NCI-H526 treated with DMSO at 0.1 percent for 48 hours (cell line): Measurements from ENCODE around the gene TMEM272.

Experiments used
- DNase-seq: peaks from one replicate; lab custom pipeline; 2025; lab: John Stamatoyannopoulos, UW

The TMEM272 gene, protein sequence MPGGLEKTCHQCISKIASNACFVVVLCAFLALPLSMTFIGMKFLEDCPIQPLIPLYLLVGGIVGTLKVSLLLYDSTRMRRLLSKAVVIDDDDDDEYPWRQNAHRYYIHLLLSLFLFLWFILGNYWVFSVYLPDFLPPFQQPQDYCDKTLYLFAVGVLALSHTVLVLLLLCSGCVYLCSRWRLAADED

DNA sequence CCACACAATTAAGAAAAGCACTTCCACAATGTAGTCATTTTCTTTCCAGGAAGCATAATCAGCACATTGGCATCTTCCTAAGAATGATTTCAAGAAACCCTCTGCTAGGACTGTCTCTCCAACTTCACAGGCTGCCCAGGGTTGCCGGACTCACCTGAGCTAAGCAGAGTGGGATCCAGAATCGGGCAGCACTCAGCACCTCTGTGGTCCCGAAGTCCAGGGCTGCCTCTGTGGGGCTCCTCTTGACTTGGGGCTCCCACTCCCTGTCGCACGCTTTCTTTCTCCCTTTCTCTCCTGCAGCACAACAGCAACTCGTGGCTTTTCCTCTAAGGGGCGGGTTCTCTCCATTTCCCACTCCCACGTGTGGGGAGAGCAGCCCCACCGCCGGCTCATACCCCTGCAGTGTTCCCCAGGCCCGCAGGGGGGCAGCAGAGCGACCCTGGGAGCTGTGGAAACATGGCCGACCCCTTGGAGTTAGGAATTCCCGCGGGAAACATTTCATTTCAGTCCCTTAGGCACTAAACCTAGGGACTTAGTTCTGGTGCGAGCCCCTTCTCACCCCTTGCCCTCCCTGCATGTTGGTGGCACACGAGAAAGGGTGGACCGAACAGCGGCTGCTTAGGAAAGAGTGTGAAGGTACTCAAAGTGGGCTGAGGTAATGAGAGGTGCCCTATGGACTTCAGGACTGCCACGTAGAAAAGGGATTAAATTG lies at the start of gene TMEM272:
TSS of gene TMEM272 (minus strand) at position 316 of the 712 bp plus-strand sequence. CDS start 6,647 bp downstream, outside the sequence.
- peak; percentile 69 for DNase-seq

DNA sequence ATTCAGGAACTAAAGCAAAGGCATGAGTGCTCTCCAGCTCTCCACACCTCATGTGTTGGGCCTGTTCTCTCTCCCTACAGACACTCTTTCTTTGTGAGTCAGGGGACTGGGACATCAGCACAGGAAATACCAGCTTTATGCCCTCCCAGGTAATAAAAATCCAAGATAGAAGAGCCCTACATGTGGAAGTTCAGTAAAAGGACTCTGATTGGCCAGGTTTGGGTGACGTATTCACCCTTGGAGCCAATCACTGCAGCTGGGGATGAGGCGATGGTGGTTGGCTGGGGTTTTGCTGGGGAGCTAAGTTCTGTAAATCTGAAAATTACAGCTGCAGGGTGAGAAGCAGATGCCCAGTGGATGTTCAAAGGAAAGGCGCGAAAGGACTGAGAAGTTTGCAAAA lies 49.3 kb upstream of the TMEM272 start:
- no peak for DNase-seq

DNA sequence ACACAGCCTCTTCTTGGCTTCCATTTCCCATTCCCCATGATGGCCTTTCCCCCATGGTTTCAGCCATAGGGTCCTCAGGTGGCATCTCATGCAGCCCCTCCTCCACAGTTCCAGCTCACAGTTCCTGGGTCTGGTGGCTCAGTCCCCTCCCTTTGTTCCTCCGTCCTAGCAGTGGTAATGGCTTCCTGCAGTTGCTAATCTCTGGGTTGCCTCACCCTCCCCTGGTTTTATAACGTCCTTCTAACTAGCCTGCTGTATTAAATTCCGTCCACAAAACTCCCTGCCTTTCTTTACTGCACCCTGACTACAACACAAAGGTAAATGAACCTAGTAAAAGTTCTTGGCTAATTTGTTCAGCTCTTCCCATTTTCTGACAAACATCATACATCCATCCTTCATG lies 47.7 kb upstream of the TMEM272 start:
- DNase-seq = no peak

DNA sequence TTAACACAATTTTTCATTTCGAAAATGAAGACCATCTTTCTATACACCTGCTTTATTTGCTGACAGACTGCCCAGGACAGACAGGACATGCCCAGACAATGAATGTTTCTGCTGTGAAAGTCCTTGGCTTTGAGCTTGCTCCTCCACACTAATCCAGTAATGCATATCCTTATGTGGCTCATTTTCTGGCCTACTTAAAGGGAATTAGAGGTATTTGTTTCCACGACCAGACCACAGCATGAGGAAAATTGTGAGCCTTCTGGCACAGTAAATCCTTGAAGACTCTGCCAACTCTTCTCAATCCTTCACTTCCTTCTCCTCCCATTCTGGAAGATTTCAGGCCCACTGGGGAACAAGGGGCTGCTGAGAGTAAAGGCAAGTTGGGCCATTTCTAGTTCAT lies 42.5 kb upstream of the TMEM272 start:
- no peak for DNase-seq

DNA sequence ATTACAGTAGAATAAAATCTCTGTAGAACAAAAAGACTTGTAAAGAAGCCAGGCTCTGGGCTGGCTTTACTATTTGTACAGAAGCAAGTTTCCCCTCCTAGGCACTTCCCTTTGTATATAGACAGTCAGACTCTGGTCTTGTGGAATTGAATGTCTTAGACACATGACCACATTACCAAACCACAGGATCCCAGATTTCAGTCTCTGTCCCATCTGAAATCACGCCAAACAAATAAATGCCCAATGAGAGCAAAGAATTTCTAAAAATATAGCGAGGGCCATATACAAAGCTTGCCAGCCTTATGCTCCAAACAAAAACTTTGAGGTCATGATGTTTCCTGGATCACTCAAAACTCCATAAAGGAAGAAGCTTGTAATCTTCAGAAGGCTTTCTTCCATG lies 40.7 kb upstream of the TMEM272 start:
- DNase-seq = no peak

DNA sequence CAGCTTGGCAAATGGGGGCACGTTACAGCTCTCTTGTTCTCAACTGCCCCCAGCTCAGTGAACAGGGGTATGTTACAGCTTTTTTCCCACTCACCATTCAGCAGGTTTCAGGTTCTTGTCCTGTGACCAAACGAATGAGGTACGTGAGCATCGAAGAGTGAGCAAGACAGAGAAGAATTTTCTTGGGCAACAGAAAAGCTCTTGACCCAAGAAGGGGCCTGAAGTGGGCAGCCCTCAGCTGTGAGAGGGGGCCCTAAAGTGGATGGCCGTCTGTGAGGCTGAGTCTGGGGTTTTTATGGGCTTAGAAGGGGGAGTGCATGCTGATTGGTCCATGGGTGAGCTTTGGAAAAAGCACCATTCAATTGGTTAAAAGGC lies 38.2 kb upstream of the TMEM272 start:
- no peak for DNase-seq

DNA sequence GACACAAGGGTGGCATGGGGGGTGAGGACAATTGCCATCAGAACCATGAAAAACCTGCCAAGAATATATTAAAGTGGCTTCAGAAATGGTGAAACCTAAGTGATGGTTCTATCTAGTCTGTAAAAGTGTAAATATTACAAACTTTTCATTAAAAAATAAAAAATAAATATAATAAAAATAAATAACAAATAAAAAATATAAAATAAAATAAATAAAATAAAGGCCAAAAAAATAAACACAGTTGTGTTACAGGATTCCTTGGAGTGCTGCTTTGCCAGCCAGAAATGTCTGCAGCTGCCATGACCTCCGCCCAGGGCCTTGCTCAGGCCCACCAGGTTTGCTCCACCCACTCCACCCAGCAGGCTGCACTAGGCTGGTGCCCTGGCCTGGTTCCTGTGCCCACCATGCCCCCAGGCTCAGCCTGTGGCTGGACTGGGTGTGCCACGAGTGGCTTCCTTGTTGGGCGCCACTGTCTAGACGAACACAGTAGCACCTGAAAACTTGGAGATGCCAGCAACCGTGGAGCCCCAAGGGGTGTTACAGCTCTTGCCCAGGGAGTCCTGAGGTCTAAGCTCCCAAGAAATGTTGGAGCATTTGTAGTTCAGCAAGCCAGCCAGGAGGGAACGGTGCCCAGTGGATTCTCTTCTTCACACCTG lies 37.7 kb upstream of the TMEM272 start:
- DNase-seq = no peak

DNA sequence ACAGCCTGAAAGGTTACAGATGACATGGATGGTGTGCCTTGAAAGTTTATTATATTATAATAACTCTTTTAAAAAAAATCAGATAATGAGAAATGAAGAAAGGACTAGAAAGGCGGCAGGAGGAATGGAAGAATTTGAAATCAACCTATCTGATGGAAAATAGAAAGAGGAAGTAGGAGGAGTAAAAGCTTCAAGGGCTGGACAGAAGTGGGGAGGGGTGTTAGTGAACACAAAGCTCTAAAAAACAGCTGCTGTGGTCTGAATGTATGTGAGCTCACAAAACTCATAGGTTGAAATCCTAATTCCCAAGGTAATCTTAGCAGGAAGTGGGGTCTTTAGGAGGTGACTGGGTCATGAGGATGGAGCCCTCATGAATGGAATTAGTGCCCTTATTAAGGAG lies 36.3 kb upstream of the TMEM272 start:
- no peak for DNase-seq

DNA sequence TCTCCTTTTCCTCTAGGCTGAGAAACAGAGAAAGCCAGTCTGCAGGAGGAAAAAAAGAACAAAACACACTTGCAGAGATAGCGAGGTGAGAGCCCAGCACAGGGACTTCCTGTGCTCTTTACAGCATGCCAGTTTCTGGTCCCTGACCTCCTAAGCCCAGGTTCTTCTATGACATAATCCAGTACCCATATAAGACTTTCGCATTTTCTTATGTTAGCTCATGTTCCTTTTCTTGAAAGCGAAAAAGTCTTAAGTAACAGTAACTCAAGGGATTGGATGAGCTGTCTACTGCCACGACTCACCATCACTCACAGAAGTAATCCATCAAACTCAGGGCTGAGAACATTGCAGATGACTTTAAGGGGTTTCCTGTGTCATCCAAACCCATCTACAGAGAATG lies 34.2 kb upstream of the TMEM272 start:
- no peak for DNase-seq

DNA sequence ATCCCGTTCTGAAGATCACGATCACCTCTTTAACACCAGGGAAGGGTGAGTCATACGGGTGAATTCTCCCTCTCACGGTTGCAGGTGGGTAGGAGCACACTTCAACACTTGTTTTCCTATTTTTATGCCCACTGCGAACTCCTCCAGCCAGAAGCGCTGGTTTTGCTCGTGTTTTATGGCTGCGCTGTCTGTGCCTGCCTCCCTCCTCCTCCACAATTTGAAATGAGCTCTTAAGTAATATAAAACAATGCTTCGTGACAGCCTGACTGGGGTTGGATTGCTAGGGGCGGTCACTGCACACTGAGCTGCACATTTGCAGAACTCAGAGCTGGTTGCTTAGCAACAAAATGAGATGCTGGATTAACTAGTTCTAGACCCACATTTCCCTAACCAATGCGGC lies 29.7 kb upstream of the TMEM272 start:
- DNase-seq = peak; percentile 90

DNA sequence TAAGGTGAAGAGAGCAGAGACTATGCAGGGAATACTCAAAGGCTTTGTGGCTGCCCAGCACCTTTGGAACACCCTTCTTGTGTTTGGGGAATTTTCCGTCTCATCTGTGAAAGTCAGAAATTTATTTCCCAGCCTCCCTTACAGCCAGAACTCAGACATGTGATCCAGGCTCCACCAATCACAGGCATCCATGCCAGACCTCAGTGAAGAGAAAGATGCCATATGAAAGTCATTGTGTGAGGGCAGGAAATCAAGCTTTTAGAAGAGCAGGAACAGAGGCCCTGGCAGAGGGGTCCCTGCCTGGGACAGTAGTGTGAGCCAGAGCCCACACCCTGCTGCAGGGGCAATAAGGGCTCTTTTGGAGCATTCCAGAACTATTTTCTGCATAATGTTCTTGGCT lies 28.9 kb upstream of the TMEM272 start:
- no peak for DNase-seq

DNA sequence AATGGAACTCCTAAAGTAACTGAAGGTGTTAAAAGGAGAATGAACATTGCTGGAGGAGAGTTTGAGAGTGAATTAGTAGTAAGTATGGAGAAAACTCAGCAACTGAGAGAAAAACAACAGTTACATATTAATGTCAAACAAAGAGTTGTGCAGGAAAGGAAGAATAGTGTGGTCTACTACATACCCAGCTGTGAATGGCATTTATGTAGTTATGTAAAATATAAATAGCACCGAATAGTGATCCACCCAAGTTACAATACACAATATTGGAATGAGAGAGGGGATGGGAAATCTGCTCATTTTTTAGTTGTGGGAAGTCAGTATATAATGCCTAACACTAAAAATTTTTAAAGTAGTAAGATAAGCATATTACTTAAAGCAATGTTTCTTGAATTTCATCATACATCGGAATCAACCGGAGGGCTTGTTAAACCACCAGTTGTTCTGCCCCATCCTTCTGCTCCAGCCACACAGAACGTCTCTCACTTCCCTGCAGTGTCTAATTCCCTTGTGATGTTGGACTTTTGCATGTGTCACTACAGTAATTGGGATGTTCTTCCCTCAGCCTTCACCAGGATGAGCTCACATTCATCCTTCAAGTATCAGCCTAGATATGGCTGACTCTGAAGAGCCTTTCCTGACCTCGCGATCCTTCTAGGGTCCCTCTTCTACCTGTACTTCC lies 28.3 kb upstream of the TMEM272 start:
- DNase-seq = no peak

DNA sequence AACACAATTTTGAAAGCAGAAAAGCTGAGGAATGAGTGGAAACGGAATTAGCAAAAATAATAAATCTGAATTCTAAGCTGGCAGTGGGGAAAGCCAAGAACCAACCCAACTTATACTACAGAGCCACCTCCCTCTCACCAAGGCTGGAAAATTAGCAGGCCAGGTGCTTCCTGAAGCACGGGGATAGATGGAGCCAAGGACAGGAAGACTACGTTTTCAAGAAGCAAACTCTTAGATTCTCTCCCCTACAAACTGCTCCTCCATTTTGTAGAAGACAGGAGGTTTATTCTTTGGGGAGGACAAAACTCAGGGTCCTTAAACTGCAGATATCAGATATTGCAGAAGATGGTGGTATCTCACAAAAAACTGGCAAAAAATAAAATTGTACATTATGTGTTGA lies 25.6 kb upstream of the TMEM272 start:
- no peak for DNase-seq

DNA sequence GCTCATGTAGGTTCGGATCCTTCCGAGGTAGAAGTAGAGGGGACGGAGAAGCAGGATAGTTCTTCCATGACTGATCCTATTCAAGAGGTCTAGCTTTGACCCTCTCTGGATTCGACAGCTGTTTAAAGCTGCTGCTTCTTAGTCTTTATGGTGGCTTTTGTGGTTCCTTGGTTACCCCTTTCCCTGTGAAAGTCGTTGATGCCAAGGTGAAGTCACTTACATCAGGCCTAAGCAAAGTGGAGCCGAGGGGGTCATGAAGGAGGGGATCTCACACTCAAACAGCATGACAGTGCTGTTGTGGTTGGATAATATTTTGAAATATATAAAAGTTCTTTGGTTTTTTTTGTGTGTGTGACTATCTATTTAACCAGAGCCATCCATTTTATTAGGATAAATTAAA lies 24.9 kb upstream of the TMEM272 start:
- DNase-seq = no peak

DNA sequence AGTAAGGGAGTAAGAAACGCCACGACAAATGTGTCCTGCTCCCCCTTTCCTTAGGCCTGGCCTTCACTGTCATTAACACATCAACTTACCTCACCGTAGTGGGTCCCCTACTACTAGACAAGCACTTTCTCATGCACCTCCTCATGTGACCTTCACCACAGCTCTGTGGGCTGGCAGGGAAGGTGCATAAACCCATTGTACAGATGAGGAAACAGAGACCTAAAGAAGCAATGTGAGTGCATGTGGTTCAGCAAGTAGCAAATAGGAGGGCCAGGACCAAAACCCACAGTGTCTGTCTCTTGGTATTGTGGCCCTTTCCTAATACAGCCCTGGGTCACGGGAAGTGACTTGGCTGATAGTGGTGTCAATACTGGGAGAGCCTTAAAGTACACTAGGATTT lies 22.1 kb upstream of the TMEM272 start:
- no peak for DNase-seq

DNA sequence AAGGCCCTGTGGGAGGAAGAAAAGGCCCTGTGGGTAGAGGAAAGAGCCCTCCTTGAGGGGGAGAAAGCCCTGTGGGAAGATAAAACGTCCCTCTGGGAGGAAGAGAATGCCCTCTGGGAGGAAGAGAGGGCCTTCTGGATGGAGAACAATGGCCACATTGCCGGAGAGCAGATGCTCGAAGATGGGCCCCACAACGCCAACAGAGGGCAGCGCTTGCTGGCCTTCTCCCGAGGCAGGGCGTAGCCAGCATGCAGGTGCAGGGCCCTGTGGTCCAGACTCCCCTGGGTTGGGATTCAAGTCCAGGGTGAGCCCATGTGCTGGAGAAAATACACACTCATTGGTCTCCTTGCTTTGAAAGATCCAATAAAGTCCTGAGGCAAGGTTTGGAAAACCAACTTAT lies 20.9 kb upstream of the TMEM272 start:
- DNase-seq = no peak

DNA sequence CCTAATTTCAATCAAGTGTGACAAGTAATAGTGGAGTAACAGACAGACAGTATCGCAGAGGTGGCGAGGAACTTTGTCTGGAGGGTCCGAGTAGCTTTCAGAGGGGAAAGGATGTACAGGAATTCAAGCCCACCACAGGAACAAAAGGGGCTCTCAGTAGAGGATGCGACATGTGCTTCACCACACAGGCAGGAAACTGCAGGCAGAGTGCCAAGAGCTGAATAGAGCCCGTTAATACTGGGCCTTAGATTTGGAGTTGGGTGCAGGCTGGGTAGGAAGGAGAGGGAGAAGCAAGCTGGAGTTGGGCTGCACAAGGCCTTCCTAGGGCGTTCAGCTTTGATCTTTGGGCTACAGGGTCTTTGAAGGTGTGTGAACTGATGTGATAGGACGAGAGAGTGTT lies 18.0 kb upstream of the TMEM272 start:
- no peak for DNase-seq

DNA sequence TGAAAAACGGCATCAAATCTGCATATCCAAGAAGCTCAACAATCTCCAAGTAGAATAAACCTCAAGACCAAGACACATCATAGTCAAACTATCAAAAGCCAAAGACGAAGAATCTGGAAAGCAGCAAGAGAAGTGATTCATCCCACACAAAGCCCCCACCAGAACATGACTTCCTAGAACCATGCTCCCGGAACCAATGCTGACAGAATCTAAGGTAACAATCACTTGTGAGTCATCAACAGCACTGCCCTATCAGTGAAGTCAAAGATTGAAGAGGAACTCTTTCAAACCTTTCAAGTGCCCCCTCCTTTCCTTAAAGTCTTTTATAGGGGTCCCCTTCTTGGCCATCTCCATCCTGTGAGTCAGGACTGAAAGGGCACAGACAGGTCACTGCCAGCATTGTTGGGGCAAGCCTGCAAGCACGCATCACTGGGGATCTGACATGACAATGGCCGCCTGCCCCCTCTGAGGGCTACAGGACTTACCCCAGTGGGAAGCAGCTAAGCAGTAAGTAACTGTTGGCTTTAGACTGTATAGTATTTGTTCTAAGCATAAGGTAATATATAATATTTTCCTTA lies 16.8 kb upstream of the TMEM272 start, which contains the start of gene CCDC70:
TSS of gene CCDC70 (plus strand) at position 247 of the 578 bp plus-strand sequence. CDS start 3,443 bp downstream, outside the sequence.
- DNase-seq = no peak

DNA sequence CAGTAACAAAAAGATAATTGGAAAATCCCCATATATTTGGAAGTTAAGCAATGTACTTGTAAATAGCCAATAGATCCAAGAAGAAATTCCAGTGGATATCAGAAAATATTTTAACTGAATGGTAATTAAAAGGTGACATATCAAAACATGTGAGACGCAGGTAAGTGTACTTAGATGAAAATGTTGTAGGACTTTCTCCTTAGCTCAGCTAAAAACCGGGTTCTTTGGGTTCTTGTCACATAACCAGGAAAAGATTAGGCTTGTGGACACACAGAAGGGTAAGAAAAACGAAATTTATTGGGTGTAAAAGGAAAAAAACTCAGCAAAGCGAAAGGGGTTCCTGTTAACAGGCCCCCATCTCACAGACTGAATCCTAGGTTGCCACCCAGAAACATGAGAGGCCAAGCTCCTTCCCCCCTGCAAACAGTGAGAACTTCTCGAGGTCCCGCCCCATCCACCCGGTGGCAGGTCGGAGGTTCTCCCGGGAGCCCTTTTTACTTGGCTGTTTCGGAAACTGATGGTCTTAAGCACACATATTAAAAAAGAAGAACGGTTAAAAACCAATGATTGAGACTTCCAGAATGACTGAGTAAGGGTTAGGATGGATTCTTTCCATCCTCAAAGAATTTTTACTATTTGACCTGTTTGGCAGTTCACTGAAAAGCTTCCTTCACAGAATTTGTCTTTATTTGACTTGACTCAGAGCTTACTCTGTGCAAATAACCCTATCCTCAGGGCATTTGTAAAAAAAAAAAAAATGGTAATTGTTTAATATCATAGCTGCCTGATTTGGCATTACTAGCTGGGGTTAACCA lies 13.7 kb upstream of the TMEM272 start:
- no peak for DNase-seq

DNA sequence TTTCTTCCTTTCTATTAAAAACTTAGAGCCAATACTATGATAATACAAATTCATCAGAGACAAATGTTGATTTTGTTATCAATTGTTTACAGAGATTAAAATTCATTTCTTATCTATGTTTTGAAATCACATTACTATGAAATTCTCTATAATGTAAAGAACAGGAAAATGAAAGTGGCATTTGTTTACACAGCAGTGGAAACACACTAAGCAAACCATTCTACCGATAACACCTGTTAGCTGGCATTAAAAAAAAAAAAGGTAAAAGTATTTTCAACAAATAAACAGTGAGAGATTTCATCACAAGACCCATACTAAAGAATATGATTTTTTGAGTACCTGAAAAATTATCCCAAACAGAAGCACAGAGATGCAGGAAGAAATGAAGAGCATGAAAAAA lies 12.0 kb upstream of the TMEM272 start:
- no peak for DNase-seq

DNA sequence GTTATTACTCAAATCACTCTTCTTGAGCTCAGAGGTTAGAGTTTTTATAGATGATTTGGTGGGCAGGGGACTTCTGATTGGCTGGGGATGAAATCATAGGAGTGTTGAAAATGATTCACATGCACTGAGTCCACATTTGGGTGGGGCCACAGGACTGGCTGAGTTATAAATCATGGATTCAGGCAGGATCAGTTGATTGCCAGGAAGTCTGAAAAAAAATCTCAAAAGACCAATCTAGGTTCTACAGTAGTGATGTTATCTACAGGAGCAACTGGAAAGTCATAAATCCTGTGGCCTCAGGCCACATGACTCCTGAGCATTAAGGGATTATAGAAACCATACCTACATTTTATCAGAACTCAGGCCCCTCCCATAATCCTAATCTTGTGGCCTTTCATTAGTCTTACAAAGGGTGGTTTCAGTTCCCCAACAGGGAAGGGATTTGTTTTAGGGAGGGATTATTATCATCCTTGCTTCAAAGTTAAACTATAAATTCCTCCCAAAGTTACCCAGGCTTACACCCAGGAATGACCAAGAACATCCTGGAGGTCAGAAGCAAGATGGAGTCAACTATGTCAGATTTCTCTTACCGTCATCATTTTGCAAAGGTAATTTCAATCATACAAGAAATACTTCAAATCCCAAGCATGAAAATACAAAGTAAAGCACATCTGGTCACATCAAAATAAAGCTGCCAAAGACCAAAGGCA lies 11.2 kb upstream of the TMEM272 start:
- DNase-seq = no peak
